K562 (cell line): ENCODE results near the gene POLD1. TPM values are rescaled to one million over a fixed set of nuclear protein-coding genes. Genes with fewer than 3 reads are reported as not detected.

Source experiments
- BCLAF1 ChIP-seq, 2 experiments: fragments of 450-650 bp in 1 of 2; IDR thresholded peaks; 2 replicates each; pipeline ENCODE4 v1.6.1; 2011 to 2017; ENCODE audit warnings: low read depth in 2 of 2, antibody characterized with exemption in 1 of 2, borderline replicate concordance in 1 of 2, low read length in 1 of 2, mild to moderate bottlenecking in 1 of 2, mixed read lengths in 1 of 2; ENCODE audit not compliant: control insufficient read depth in 1 of 2
- CBX8 ChIP-seq: fragments of 200-600 bp; sonication (generic); IDR thresholded peaks from 2 replicates; pipeline ENCODE4 v1.6.1; 2012; ENCODE audit warnings: borderline replicate concordance, mixed run types, low read depth, mild to moderate bottlenecking, moderate library complexity, mixed read lengths, low read length, control low read depth, inconsistent platforms; ENCODE audit not compliant: poor library complexity, severe bottlenecking; ENCODE audit errors: extremely low read depth
- CCAR2 ChIP-seq: fragments of 200-400 bp; formaldehyde crosslinking; IDR thresholded peaks from 2 replicates; pipeline ENCODE4 v1.6.1; 2017; ENCODE audit warnings: mild to moderate bottlenecking, low read depth, low read length
- ELK1 ChIP-seq: sonication (generic); formaldehyde crosslinking; IDR thresholded peaks from 2 replicates; pipeline ENCODE4 v1.8.1; 2022; ENCODE audit warnings: missing genetic modification reagents
- EP400 ChIP-seq: fragments of 450-650 bp; IDR thresholded peaks from 2 replicates; pipeline ENCODE4 v1.6.1; 2017; ENCODE audit warnings: antibody characterized with exemption, mild to moderate bottlenecking, moderate library complexity
- FOXP1 ChIP-seq: sonication (generic); formaldehyde crosslinking; IDR thresholded peaks from 2 replicates; pipeline ENCODE4 v1.8.0; 2022; ENCODE audit warnings: mild to moderate bottlenecking, missing genetic modification reagents
- HCFC1 ChIP-seq: IDR thresholded peaks from 2 replicates; pipeline ENCODE4 v1.6.1; 2012; ENCODE audit warnings: low read depth, low read length, improper control_type of control experiment
- HMG20B ChIP-seq: fragments of 250-450 bp; sonication (Bioruptor Pico); IDR thresholded peaks from 2 replicates; pipeline ENCODE4 v1.5.0; 2021; ENCODE audit warnings: mild to moderate bottlenecking
- PHTF2 ChIP-seq: fragments of 250-450 bp; sonication (Bioruptor Pico); IDR thresholded peaks from 2 replicates; pipeline ENCODE4 v1.5.0; 2021; ENCODE audit warnings: mild to moderate bottlenecking
- POLR2A ChIP-seq: fragments of 450-650 bp; conservative IDR thresholded peaks from 2 replicates; pipeline ENCODE4 v1.6.1; 2016
- TFAM ChIP-seq: fragments of 250-450 bp; sonication (Bioruptor Pico); conservative IDR thresholded peaks from 2 replicates; pipeline ENCODE4 v1.5.0; 2021; ENCODE audit warnings: mild to moderate bottlenecking, moderate library complexity
- THAP7 ChIP-seq: fragments of 250-450 bp; sonication (Bioruptor Pico); IDR thresholded peaks from 2 replicates; pipeline ENCODE4 v1.5.0; 2021
- YBX1 ChIP-seq: fragments of 450-650 bp; IDR thresholded peaks from 2 replicates; pipeline ENCODE4 v1.7.1; 2016; ENCODE audit warnings: mild to moderate bottlenecking
- ZBED1 ChIP-seq: IDR thresholded peaks from 2 replicates; pipeline ENCODE4 v1.6.1; 2014
- ZNF12 ChIP-seq: sonication (generic); formaldehyde crosslinking; IDR thresholded peaks from 2 replicates; pipeline ENCODE4 v1.4.0; 2020; ENCODE audit warnings: mild to moderate bottlenecking, missing genetic modification reagents
- polyA plus RNA-seq, 8 experiments: library from polyadenylated mRNA; depleted of rRNA in 4 of 8; stranded (reverse) in 5 of 8; unstranded in 3 of 8; fragments of >200 nt; fragmentation: Nextera tagmentation in 2 of 8; fragmentation: Illumina TruSeq in 1 of 8; extraction: Ambion mirVana in 2 of 8; extraction: Trizol in 1 of 8; gene quantifications; 2 replicates each; pipeline versions ENCODE4 v1.2.1 to v1.2.3, GENCODE V29; 2011 to 2014; ENCODE audit warnings: inconsistent platforms in 1 of 8, missing spikeins in 1 of 8
- total RNA-seq, 7 experiments: library from RNA; depleted of rRNA in 6 of 7; stranded (reverse); fragments of >200 nt in 6 of 7; fragmentation: Illumina TruSeq in 2 of 7; extraction: Trizol in 2 of 7; gene quantifications; 2 replicates each; pipeline versions ENCODE4 v1.2.1 to v1.2.3, GENCODE V29; 2011 to 2021; ENCODE audit warnings: low replicate concordance in 1 of 7
- TF ChIP-seq, protein P1 (sequence below), 3 experiments: fragments of 200-800 bp in 1 of 3; sonication (Bioruptor generic) in 1 of 3; sonication (generic) in 1 of 3; formaldehyde crosslinking in 1 of 3; IDR thresholded peaks; 2 replicates each; pipeline versions ENCODE4 v1.6.1 to v1.8.0; 2016 to 2022; ENCODE audit warnings: mild to moderate bottlenecking in 2 of 3, missing compliant biosample characterization in 2 of 3, missing genetic modification characterization in 2 of 3, missing genetic modification reagents in 1 of 3
- TF ChIP-seq, protein P2 (sequence below), 2 experiments: fragments of 450-650 bp; IDR thresholded peaks; 2 replicates each; pipeline ENCODE4 v1.6.1; 2016
- TF ChIP-seq, protein P3 (sequence below): conservative IDR thresholded peaks from 2 replicates; pipeline ENCODE4 v1.6.1; 2011; ENCODE audit warnings: low read depth, mild to moderate bottlenecking, low read length; ENCODE audit not compliant: control insufficient read depth

Gene POLD1
- total and polyA plus RNA-seq, 9 of the 15 experiments (the other 6 are each of a cell fraction or from before 2014, with no cell fraction given), result 1.3 to 312 (median 47.8) TPM

GRCh38 chr19:50416034-50416977 is 32.2 kb downstream of the POLD1 start (continued):
- TF ChIP-seq, protein P1, sequence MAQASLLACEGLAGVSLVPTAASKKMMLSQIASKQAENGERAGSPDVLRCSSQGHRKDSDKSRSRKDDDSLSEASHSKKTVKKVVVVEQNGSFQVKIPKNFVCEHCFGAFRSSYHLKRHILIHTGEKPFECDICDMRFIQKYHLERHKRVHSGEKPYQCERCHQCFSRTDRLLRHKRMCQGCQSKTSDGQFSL (CRISPR knock-in tag; IDR thresholded peaks at IDR 0.05), result peak; percentile 96
- TF ChIP-seq, protein P1 (tag; IDR thresholded peaks at IDR 0.05), result no peak
- no peak for TF ChIP-seq ELK1 (CRISPR knock-in tag)
- TF ChIP-seq ZNF12 (CRISPR knock-in tag), result no peak
- no peak for TF ChIP-seq HMG20B
- TF ChIP-seq, protein P2, sequence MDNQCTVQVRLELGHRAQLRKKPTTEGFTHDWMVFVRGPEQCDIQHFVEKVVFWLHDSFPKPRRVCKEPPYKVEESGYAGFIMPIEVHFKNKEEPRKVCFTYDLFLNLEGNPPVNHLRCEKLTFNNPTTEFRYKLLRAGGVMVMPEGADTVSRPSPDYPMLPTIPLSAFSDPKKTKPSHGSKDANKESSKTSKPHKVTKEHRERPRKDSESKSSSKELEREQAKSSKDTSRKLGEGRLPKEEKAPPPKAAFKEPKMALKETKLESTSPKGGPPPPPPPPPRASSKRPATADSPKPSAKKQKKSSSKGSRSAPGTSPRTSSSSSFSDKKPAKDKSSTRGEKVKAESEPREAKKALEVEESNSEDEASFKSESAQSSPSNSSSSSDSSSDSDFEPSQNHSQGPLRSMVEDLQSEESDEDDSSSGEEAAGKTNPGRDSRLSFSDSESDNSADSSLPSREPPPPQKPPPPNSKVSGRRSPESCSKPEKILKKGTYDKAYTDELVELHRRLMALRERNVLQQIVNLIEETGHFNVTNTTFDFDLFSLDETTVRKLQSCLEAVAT (IDR thresholded peaks at IDR 0.05), result no peak
- no peak for TF ChIP-seq HCFC1
- TF ChIP-seq TFAM (CRISPR knock-in tag), result no peak
- no peak for TF ChIP-seq ZBED1
- TF ChIP-seq PHTF2, result no peak
- TF ChIP-seq, protein P3, sequence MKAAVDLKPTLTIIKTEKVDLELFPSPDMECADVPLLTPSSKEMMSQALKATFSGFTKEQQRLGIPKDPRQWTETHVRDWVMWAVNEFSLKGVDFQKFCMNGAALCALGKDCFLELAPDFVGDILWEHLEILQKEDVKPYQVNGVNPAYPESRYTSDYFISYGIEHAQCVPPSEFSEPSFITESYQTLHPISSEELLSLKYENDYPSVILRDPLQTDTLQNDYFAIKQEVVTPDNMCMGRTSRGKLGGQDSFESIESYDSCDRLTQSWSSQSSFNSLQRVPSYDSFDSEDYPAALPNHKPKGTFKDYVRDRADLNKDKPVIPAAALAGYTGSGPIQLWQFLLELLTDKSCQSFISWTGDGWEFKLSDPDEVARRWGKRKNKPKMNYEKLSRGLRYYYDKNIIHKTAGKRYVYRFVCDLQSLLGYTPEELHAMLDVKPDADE, result no peak
- 0 out of 2 replicates have a peak, but pooled peaks have one; percentile 40 for TF ChIP-seq FOXP1 (CRISPR knock-in tag)
- TF ChIP-seq POLR2A, result peak; percentile 35; the same call in 1 of the 2 replicates
- no peak for TF ChIP-seq CBX8
- no peak for TF ChIP-seq YBX1
- TF ChIP-seq BCLAF1 (IDR thresholded peaks at IDR 0.05; ENCODE audit: borderline replicate concordance in 1 of 2, control insufficient read depth in 1 of 2, low read depth in 2 of 2, low read length in 1 of 2), result no peak
- no peak for TF ChIP-seq THAP7
- no peak for TF ChIP-seq CCAR2
- no peak for TF ChIP-seq EP400
